CD4-positive, alpha-beta T cell treated with Interleukin-6 at 100 ng/mL for 8 hours (primary cell): ENCODE measurements around the gene ANTXR1.

Experiments used
- DNase-seq: peaks from one replicate; pipeline ENCODE4 v3.0.0-alpha.2; 2020; ENCODE audit warnings: mixed read lengths, low spot score

The ANTXR1 gene

DNA sequence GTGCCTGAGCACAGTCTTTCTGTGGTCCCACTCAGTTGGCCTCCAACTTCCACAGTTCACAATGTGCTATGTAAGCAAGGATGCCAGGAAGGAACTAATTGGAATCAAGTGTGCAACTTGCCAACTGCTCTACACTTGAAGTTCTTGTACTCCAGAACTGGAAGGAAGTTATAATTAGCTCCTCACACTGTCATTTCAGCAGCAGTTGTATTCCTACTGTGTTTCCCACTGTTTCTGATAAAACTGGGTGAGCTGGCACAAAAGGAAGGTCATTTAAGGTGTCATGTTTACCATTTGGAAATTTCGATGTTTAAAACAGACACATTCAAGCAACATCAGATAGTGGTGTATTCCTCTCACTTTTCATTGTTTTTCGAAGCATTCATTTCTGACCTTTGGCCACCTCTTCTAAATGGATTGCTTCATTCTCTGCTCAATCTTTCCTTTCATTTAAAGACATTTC, 84.2 kb downstream of the ANTXR1 start:
- no peak for DNase-seq

DNA sequence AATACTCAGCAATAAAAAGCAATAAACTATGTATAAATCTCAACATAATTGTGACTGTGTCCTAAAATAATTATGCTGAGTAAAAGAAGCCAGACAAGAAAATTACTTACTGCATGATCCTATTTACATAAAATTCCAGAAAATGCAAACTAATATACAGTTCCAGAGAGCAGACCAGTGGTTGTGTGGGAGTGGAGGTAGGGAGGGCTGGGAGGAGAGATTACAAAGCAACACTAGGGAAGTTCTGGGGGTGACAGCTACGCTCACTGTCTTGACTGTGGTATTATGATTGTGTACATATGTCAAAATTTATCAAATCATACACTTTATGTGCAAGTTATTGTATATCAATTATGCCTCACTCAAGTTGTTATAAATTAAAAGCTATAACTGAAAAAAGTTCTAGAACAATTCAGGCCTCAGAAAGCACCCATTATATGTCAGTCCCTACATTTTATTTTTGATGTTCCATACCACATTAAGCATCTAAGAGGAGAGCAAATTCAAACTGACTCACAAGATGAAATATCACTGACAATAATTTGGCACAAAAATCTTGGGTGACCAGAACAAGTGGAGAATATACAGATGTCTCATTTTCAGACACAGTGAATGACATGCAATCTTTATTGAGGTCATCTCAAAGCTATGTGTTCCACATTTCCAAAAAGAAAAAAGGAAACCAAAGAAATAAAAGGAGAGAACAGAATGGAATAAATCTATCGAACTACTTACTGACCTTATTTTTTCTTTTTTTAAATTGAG, 85.1 kb downstream of the ANTXR1 start:
- DNase-seq = no peak

- DNase-seq = no peak
Observed at GRCh38 chr2:69099541-69099940, 86.6 kb downstream of the ANTXR1 start.

DNA sequence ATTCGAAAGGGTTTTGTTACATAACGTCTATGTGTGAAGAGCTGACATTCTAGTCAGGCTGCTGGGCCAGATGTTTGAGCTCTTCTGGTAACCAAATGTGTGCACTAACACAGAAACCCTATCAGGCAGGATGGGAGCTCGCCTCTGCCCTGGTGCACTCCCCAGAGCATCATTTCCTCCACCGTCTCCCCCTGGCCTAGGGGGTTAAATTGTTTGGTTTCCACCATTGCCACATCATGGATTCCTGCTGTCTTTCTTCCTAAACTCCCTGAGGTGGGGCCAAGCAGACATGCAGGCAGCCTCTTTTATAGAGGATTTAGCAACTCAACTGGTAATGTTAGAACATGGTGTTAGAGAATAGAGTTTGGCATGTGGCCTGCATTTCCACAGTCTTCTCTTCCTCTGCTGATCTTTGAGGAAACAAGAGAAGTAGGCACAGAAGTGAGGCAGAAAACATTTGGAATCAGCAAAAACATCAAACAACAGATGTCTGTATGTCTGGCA, 87.3 kb downstream of the ANTXR1 start:
- no peak for DNase-seq

- no peak for DNase-seq
Observed at GRCh38 chr2:69102041-69102593, 89.1 kb downstream of the ANTXR1 start.

- DNase-seq = no peak
Observed at GRCh38 chr2:69103419-69103818, 90.4 kb downstream of the ANTXR1 start.

DNA sequence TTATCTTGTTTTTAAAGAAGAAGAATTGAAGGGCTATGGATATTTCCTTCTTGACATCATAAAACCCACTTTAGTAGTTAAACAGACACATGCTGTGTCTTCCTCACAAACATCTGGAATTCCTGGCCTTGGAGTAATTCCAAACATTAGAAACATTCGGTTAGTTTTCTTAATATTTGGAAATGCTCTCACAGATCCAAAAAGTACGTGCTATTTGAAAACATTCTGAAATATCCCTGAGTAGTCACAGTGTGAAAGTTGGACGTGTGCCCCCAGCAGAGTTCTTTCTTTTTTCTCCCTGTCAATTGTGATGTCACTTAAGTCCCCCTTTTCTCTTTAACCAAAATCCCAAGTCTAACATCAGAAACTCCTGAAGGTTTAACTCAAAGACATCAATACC, 91.3 kb downstream of the ANTXR1 start:
- DNase-seq = no peak

- no peak for DNase-seq
Observed at GRCh38 chr2:69109255-69109654, 96.3 kb downstream of the ANTXR1 start.

- no peak for DNase-seq
Observed at GRCh38 chr2:69111076-69111475, 98.1 kb downstream of the ANTXR1 start.

- no peak for DNase-seq
Observed at GRCh38 chr2:69113627-69114026, 100.6 kb downstream of the ANTXR1 start.

DNA sequence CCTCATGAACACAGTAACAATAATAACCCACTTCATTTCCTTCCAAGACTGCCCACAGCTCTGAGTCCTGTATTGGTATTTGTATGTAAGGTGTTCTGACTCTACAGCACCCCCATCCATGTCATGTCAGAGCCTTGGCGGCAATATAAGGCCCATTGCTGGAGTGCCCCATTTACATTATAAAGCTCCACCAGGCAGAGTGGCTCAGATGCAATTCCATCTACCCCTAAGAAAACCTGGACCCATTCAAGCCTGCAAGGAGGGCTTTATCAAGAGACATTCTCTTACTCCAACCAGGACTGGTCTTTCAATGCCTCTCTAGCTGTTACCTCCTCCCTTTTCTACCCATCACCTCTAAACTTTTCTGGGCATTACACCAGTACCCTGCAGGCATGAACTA, 101.6 kb downstream of the ANTXR1 start:
- DNase-seq = no peak

GRCh38 chr2:69116438-69116837, 103.5 kb downstream of the ANTXR1 start:
- no peak for DNase-seq

GRCh38 chr2:69118609-69119008, 105.6 kb downstream of the ANTXR1 start:
- DNase-seq = no peak

- DNase-seq = no peak
Observed at GRCh38 chr2:69119104-69119894, 106.3 kb downstream of the ANTXR1 start.

DNA sequence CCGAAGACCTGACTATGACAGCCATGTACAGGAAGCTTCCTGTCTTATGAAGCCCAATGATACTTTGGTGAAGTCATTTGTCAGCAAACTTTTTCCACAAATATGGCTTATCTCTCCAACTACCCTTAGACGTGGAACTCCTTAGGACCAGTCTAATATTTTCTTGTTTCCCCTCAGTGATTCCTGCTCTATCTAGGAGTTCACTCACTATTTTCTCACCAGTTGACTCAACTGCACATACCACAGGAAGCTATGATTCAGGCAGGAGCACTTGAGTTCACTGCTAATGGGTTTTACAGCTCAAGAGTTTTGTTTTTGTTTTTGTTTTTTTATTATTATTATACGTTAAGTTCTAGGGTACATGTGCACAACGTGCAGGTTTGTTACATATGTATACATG, 109.3 kb downstream of the ANTXR1 start:
- no peak for DNase-seq

DNA sequence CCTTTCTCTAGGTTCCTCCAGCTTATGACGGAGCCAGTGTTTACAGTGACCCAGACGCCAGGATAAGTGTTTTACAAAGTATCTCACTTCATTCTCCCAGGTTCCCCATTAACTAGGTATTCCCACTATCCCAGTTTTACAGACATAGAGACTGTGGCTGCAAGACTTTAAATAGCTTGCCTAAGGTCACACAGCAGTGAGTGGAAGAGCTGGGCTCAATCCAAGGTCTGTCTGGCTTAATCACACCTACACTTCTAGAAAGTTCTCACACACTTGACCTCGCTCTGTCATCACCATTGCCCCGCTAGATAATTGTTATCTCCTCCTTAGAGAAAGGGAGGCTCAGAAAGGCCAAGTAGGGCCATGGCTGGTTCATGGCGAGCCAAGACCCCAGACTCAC, 110.2 kb downstream of the ANTXR1 start:
- no peak for DNase-seq

GRCh38 chr2:69124343-69124742, 111.4 kb downstream of the ANTXR1 start:
- no peak for DNase-seq

GRCh38 chr2:69125816-69126215, 112.8 kb downstream of the ANTXR1 start:
- DNase-seq = no peak

DNA sequence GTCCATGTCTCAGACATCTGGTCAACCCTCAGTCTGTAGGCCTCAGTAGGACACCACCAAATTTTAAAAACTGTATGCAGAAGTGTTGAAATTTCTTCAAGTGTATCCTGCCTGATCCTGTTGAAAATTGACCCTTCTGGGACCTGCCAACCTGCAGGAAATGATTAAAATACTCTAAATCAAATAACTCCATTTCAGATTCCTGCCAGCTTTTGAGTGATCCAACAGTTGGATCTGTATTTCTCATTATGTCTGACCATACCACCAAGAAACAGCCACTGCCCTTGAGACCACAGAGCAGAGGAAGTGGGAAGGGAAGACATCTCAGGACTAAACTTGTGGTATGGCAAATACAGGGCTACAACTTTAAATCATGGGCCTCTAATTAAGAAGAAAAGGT, 113.4 kb downstream of the ANTXR1 start:
- DNase-seq = no peak

GRCh38 chr2:69131452-69131851, 118.5 kb downstream of the ANTXR1 start:
- DNase-seq = no peak

- no peak for DNase-seq
Observed at GRCh38 chr2:69131983-69132675, 119.2 kb downstream of the ANTXR1 start.

DNA sequence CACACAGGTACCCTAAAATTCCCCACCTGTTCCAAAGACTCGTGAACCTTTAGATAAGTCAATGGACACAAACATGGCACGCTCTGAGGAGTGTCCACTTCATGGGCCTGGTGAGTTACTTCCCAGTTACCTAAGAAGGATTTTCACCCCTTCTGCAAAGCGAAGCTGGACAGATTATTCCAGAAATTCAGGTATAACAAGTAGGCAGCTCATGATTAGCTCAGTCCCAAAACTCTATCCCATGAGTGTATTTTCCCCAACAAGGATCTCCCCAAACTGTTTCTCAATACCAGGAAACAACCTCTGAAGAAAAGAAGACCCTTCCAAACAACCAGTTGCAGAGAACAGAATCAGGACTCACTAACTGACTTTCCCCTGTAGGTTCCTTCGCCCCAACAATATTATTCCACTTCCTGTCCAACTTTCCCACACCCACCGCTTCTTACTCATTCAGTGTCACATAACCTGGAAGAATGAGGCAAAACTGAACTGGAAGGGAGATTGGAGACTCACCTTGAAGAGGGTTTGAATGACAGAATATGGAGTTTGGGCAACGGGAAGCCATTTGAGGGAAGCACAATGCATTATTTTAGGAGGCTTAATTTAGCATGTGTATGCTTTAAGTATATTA, 120.1 kb downstream of the ANTXR1 start:
- no peak for DNase-seq
